ENCODE data around the gene EMILIN2. TPM values are rescaled to one million over a fixed set of nuclear protein-coding genes. Genes with fewer than 3 reads are reported as not detected.

Gene EMILIN2
- total and polyA plus RNA-seq, 8 donors = 2.0 to 120 (median 5.7) TPM

- TF ChIP-seq POLR2AphosphoS5 (IDR thresholded peaks at IDR 0.05) = no peak
- no peak for TF ChIP-seq POLR2A (IDR thresholded peaks at IDR 0.05)
- no peak for TF ChIP-seq EP300 (IDR thresholded peaks at IDR 0.05)
- no peak for TF ChIP-seq CTCF (IDR thresholded peaks at IDR 0.05)
- Histone ChIP-seq H3K36me3 (no peaks in the 10 kb centered on the region), H3K9me3 (peaks cover 0 to 52% (median 31%) of the 10 kb centered on the region in 4 donors), H3K27me3 (no peaks in the 10 kb centered on the region), H3K4me3 (no peak overlapping the region), H3K4me1 (no peaks in the 10 kb centered on the region), H3K27ac (no peak overlapping the region)
- WGBS, 5 donors = 84 to 100% (median 97%) methylated on average over 1 of the region's 1 CpG
- DNase-seq = no peak
- intact Hi-C loops (cut with DNase I; ENCODE audit: low total_unique reads) = no loop called here
Observed at GRCh38 chr18:2811416-2811815, 35.4 kb upstream of the EMILIN2 start.

- 87 to 98% (median 94%) methylated on average over 2 of the region's 2 CpGs for WGBS, 5 donors
Observed at GRCh38 chr18:2814928-2815327, 31.9 kb upstream of the EMILIN2 start.

GRCh38 chr18:2818281-2818680, 28.5 kb upstream of the EMILIN2 start:
- TF ChIP-seq POLR2AphosphoS5 (IDR thresholded peaks at IDR 0.05) = no peak
- TF ChIP-seq POLR2A (IDR thresholded peaks at IDR 0.05) = no peak
- TF ChIP-seq CTCF (IDR thresholded peaks at IDR 0.05) = no peak
- no peak for TF ChIP-seq EP300 (IDR thresholded peaks at IDR 0.05)

More at GRCh38 chr18:2814928-2815327, 31.9 kb upstream of the EMILIN2 start:
- TF ChIP-seq CTCF (IDR thresholded peaks at IDR 0.05) (no peak), POLR2AphosphoS5 (IDR thresholded peaks at IDR 0.05) (no peak), POLR2A (IDR thresholded peaks at IDR 0.05) (no peak), EP300 (IDR thresholded peaks at IDR 0.05) (no peak)
- no peak overlapping the region for H3K27ac ChIP-seq
- H3K36me3 ChIP-seq = no peaks in the 10 kb centered on the region
- no peak for DNase-seq
- H3K9me3 ChIP-seq = peaks cover 0 to 52% (median 28%) of the 10 kb centered on the region in 4 donors
- no peak overlapping the region for H3K4me3 ChIP-seq
- intact Hi-C loops (cut with DNase I; ENCODE audit: low total_unique reads) = no loop called here
- no peaks in the 10 kb centered on the region for H3K27me3 ChIP-seq
- H3K4me1 ChIP-seq = no peaks in the 10 kb centered on the region

GRCh38 chr18:2821695-2822094, 25.1 kb upstream of the EMILIN2 start:
- no peak overlapping the region for H3K27ac ChIP-seq
- no peaks in the 10 kb centered on the region for H3K27me3 ChIP-seq
- intact Hi-C loops (cut with DNase I; ENCODE audit: low total_unique reads) = no loop called here
- H3K36me3 ChIP-seq = no peaks in the 10 kb centered on the region
- TF ChIP-seq POLR2AphosphoS5 (IDR thresholded peaks at IDR 0.05) = no peak
- no peak for TF ChIP-seq CTCF (IDR thresholded peaks at IDR 0.05)
- TF ChIP-seq POLR2A (IDR thresholded peaks at IDR 0.05) = no peak
- no peak for TF ChIP-seq EP300 (IDR thresholded peaks at IDR 0.05)
- peaks cover 0 to 7% (median 3%) of the 10 kb centered on the region in 4 donors for H3K9me3 ChIP-seq
- no peak overlapping the region for H3K4me3 ChIP-seq
- no peak for DNase-seq
- H3K4me1 ChIP-seq = no peaks in the 10 kb centered on the region
- 76 to 91% (median 89%) methylated on average over 2 of the region's 2 CpGs for WGBS, 5 donors

More at GRCh38 chr18:2818281-2818680, 28.5 kb upstream of the EMILIN2 start:
- Histone ChIP-seq H3K27ac (no peak overlapping the region), H3K4me3 (no peak overlapping the region), H3K36me3 (no peaks in the 10 kb centered on the region), H3K27me3 (no peaks in the 10 kb centered on the region), H3K9me3 (peaks cover 0 to 30% (median 13%) of the 10 kb centered on the region in 4 donors), H3K4me1 (no peaks in the 10 kb centered on the region)
- intact Hi-C loops (cut with DNase I; ENCODE audit: low total_unique reads) = no loop called here
- no peak for DNase-seq
